NCI-H2029 treated with DMSO at 0.1 percent for 48 hours (cell line): Measurements from ENCODE around the gene EPHA10.
A peak's percentile ranks its signal among the peaks of the same experiment; 100 is the strongest.

Experiments used
- DNase-seq: peaks from one replicate; lab custom pipeline; 2025; lab: John Stamatoyannopoulos, UW

Gene EPHA10

GRCh38 chr1:37764888-37765441, at the start of gene EPHA10:
Gene EPHA10, minus strand, starts transcription at chr1:37765120. Its CDS starts 54 bp downstream, at chr1:37765066.
- peak; percentile 44 for DNase-seq

GRCh38 chr1:37814252-37814651, 49.3 kb upstream of the EPHA10 start:
- no peak for DNase-seq

GRCh38 chr1:37813529-37814145, 48.7 kb upstream of the EPHA10 start:
- DNase-seq: no peak

- peak; percentile 91 for DNase-seq
Measured at GRCh38 chr1:37811027-37811655, 46.2 kb upstream of the EPHA10 start.

- no peak for DNase-seq
Measured at GRCh38 chr1:37809942-37810341, 45.0 kb upstream of the EPHA10 start.

GRCh38 chr1:37808369-37809319, 43.7 kb upstream of the EPHA10 start:
- DNase-seq: peak; percentile 95

- DNase-seq: peak; percentile 96
Measured at GRCh38 chr1:37807555-37808368, 42.8 kb upstream of the EPHA10 start, which contains the start of the genes C1orf122 and YRDC. Gene C1orf122, plus strand, starts transcription at chr1:37807790. Its CDS starts 615 bp downstream, at chr1:37808405. Gene YRDC, minus strand, starts transcription at chr1:37808208. Its CDS starts 28 bp downstream, at chr1:37808180.

- no peak for DNase-seq
Measured at GRCh38 chr1:37807220-37807554, 42.3 kb upstream of the EPHA10 start.

- DNase-seq: no peak
Measured at GRCh38 chr1:37802439-37802838, 37.5 kb upstream of the EPHA10 start.

GRCh38 chr1:37797750-37798345, 32.9 kb upstream of the EPHA10 start:
- DNase-seq: no peak

- peak; percentile 50 for DNase-seq
Measured at GRCh38 chr1:37795340-37796125, 30.6 kb upstream of the EPHA10 start.

- DNase-seq: no peak
Measured at GRCh38 chr1:37794372-37795339, 29.7 kb upstream of the EPHA10 start.

GRCh38 chr1:37793773-37794371, 29.0 kb upstream of the EPHA10 start, which contains the start of gene MANEAL:
Gene MANEAL, plus strand, starts transcription at chr1:37793847. Its CDS starts 336 bp downstream, at chr1:37794183.
- DNase-seq: peak; percentile 68

GRCh38 chr1:37792943-37793686, 28.2 kb upstream of the EPHA10 start:
- DNase-seq: no peak

GRCh38 chr1:37782491-37782890, 17.6 kb upstream of the EPHA10 start:
- no peak for DNase-seq

- no peak for DNase-seq
Measured at GRCh38 chr1:37778654-37779053, 13.7 kb upstream of the EPHA10 start.

GRCh38 chr1:37776946-37777516, 12.1 kb upstream of the EPHA10 start:
- no peak for DNase-seq
